GM12878 (cell line): ENCODE results near the gene IGFLR1. TPM values are rescaled to one million over a fixed set of nuclear protein-coding genes. Genes with fewer than 3 reads are reported as not detected.

ENCODE experiments used
- BACH1 ChIP-seq: fragments of 450-650 bp; IDR thresholded peaks from 2 replicates; pipeline ENCODE4 v1.6.1; 2017; ENCODE audit warnings: mild to moderate bottlenecking, borderline replicate concordance
- BHLHE40 ChIP-seq, 2 experiments: fragments of 450-650 bp in 1 of 2; IDR thresholded peaks; 2 replicates each; pipeline ENCODE4 v1.6.1; 2011 to 2017; ENCODE audit warnings: low read depth in 2 of 2, borderline replicate concordance in 1 of 2, improper control_type of control experiment in 1 of 2, low read length in 1 of 2, mild to moderate bottlenecking in 1 of 2
- EP300 ChIP-seq, 2 experiments: fragments of 150-350 bp in 1 of 2; IDR thresholded peaks; 2 replicates each; pipeline ENCODE4 v1.6.1; 2011 to 2012; ENCODE audit warnings: low read depth in 2 of 2, low read length in 2 of 2, borderline replicate concordance in 1 of 2, improper control_type of control experiment in 1 of 2, inconsistent platforms in 1 of 2; ENCODE audit not compliant: control insufficient read depth in 1 of 2
- ESRRA ChIP-seq: IDR thresholded peaks from 2 replicates; pipeline ENCODE4 v1.6.1; 2012; ENCODE audit warnings: mild to moderate bottlenecking, low read length, improper control_type of control experiment
- GATAD2B ChIP-seq: fragments of 450-650 bp; conservative IDR thresholded peaks from 2 replicates; pipeline ENCODE4 v1.6.1; 2017; ENCODE audit warnings: low read depth, mild to moderate bottlenecking, moderate library complexity
- IKZF1 ChIP-seq: fragments of 450-650 bp; conservative IDR thresholded peaks from 2 replicates; pipeline ENCODE4 v1.6.1; 2017; ENCODE audit warnings: antibody characterized with exemption, mild to moderate bottlenecking
- KAT2A ChIP-seq: conservative IDR thresholded peaks from 2 replicates; pipeline ENCODE4 v1.6.1; 2011; ENCODE audit warnings: low read depth, low read length; ENCODE audit not compliant: control insufficient read depth
- MTA2 ChIP-seq: fragments of 450-650 bp; IDR thresholded peaks from 2 replicates; pipeline ENCODE4 v1.6.1; 2016; ENCODE audit warnings: low read depth, mild to moderate bottlenecking, moderate library complexity
- MTA3 ChIP-seq: IDR thresholded peaks from 2 replicates; pipeline ENCODE4 v1.6.1; 2012; ENCODE audit warnings: low read length, inconsistent platforms, borderline replicate concordance
- NFXL1 ChIP-seq: fragments of 450-650 bp; IDR thresholded peaks from 2 replicates; pipeline ENCODE4 v1.6.1; 2017; ENCODE audit warnings: antibody characterized with exemption, mild to moderate bottlenecking, borderline replicate concordance
- PKNOX1 ChIP-seq: fragments of 450-650 bp; IDR thresholded peaks from 2 replicates; pipeline ENCODE4 v1.6.1; 2016; ENCODE audit warnings: mild to moderate bottlenecking
- POLR2AphosphoS5 ChIP-seq: IDR thresholded peaks from 2 replicates; pipeline ENCODE4 v1.6.1; 2011; ENCODE audit warnings: mild to moderate bottlenecking, low read length, inconsistent platforms
- POU2F2 ChIP-seq: IDR thresholded peaks from 3 replicates; pipeline ENCODE4 v1.6.1; 2011; ENCODE audit warnings: low read depth, mild to moderate bottlenecking, low read length, borderline replicate concordance
- SPI1 ChIP-seq: IDR thresholded peaks from 2 replicates; pipeline ENCODE4 v1.6.1; 2011; ENCODE audit warnings: low read depth, mild to moderate bottlenecking, low read length, moderate library complexity, borderline replicate concordance; ENCODE audit not compliant: insufficient read depth
- SRF ChIP-seq, 2 experiments: IDR thresholded peaks; 2 replicates each; pipeline ENCODE4 v1.6.1; 2011; ENCODE audit warnings: low read depth in 2 of 2, low read length in 2 of 2, mild to moderate bottlenecking in 1 of 2, moderate library complexity in 1 of 2
- polyA plus RNA-seq, 11 experiments: library from polyadenylated mRNA; depleted of rRNA in 4 of 11; unstranded in 6 of 11; stranded (reverse) in 5 of 11; fragments of >200 nt; fragmentation: Nextera tagmentation in 4 of 11; fragmentation: Illumina TruSeq in 1 of 11; extraction: Ambion mirVana in 4 of 11; extraction: Trizol in 1 of 11; gene quantifications; 1 replicate in 1 of 11; 2 replicates in 10 of 11; pipeline versions ENCODE4 v1.2.1 to v1.2.3, GENCODE V29; 2011 to 2016; ENCODE audit warnings: inconsistent platforms in 2 of 11, missing spikeins in 2 of 11, low read depth in 1 of 11
- total RNA-seq, 4 experiments: library from RNA; depleted of rRNA in 3 of 4; stranded (reverse); fragments of >200 nt in 3 of 4; fragmentation: Illumina TruSeq in 1 of 4; extraction: Trizol in 1 of 4; gene quantifications; 2 replicates each; pipeline versions ENCODE4 v1.2.1 to v1.2.3, GENCODE V29; 2013 to 2021

The IGFLR1 gene
- total and polyA plus RNA-seq, 10 of the 15 experiments (the other 5 are each of a cell fraction or from before 2014, with no cell fraction given) = 2.5 to 39.9 (median 24.8) TPM

GRCh38 chr19:35702223-35703012 is 39.8 kb downstream of the IGFLR1 start (continued):
- TF ChIP-seq SRF (IDR thresholded peaks at IDR 0.05; ENCODE audit: low read depth in 2 of 2, low read length in 2 of 2) (no peak), MTA3 (no peak), NFXL1 (no peak), POU2F2 (peak; percentile 51; the same call in 2 of the 3 replicates), ESRRA (no peak), IKZF1 (peak; percentile 80), BACH1 (peak; percentile 79; the same call in 1 of the 2 replicates), GATAD2B (peak; percentile 48; the same call in 1 of the 2 replicates), PKNOX1 (peak; percentile 100), EP300 (IDR thresholded peaks at IDR 0.05; ENCODE audit: borderline replicate concordance in 1 of 2, control insufficient read depth in 1 of 2, low read depth in 2 of 2, low read length in 2 of 2) (no peak), KAT2A (no peak), POLR2AphosphoS5 (peak; percentile 88), BHLHE40 (IDR thresholded peaks at IDR 0.05; ENCODE audit: borderline replicate concordance in 1 of 2, low read depth in 2 of 2, low read length in 1 of 2) (peak in 1 of 2 experiments; percentile 51; a peak in 1 of 4 replicates), MTA2 (peak; percentile 29; the same call in 1 of the 2 replicates), SPI1 (no peak)
